ENCODE measurements around the gene PHACTR4. TPM values are rescaled to one million over a fixed set of nuclear protein-coding genes. Genes with fewer than 3 reads are reported as not detected.
"Not testable (repeated sequence)": the region's sequence is repeated elsewhere in the genome, so short reads cannot be mapped to it uniquely, and the experiment has no call there.

PHACTR4 gene
- total RNA-seq, 2 donors from 2014 or later, result 49.9 to 65.0 TPM

GRCh38 chr1:28326515-28326914 is 43.0 kb upstream of the PHACTR4 start:
- H3K9me3 ChIP-seq (ENCODE audit: control insufficient read depth, low read length), result no peaks in the 10 kb centered on the region
- TF ChIP-seq CTCF (conservative IDR thresholded peaks at IDR 0.05), result no peak
- H3K9me3 Mint-ChIP-seq, result no peaks in the 10 kb centered on the region
- no peaks in the 10 kb centered on the region for H3K4me1 ChIP-seq (ENCODE audit: control insufficient read depth, insufficient read depth, low read length)
- no peak for DNase-seq
- H3K4me1 Mint-ChIP-seq, result peaks cover 10% of the 10 kb centered on the region
- no peak overlapping the region for H3K27ac Mint-ChIP-seq
- no peak overlapping the region for H3K9ac ChIP-seq (ENCODE audit: extremely low read depth, low read length, poor library complexity, severe bottlenecking)
- no peak overlapping the region for H3K4me3 ChIP-seq (ENCODE audit: low read length)
- peaks cover 11% of the 10 kb centered on the region for H3K36me3 Mint-ChIP-seq (ENCODE audit: low read depth)
- H3K27me3 ChIP-seq (ENCODE audit: control insufficient read depth, insufficient read depth, low read length, poor library complexity, severe bottlenecking), result no peaks in the 10 kb centered on the region
- no peak overlapping the region for H3K4me3 Mint-ChIP-seq
- H3K27ac ChIP-seq (ENCODE audit: low read depth, low read length), result no peak overlapping the region
- H3K27me3 Mint-ChIP-seq (ENCODE audit: insufficient read depth), result no peaks in the 10 kb centered on the region
- H3K36me3 ChIP-seq (ENCODE audit: control insufficient read depth, insufficient read depth, low read length), result peaks cover 9% of the 10 kb centered on the region

- Histone ChIP-seq H3K9me3 (ENCODE audit: control insufficient read depth, low read length) (no peaks in the 10 kb centered on the region), H3K9ac (ENCODE audit: extremely low read depth, low read length, poor library complexity, severe bottlenecking) (no peak overlapping the region), H3K4me1 (ENCODE audit: control insufficient read depth, insufficient read depth, low read length) (no peaks in the 10 kb centered on the region), H3K27me3 (ENCODE audit: control insufficient read depth, insufficient read depth, low read length, poor library complexity, severe bottlenecking) (no peaks in the 10 kb centered on the region), H3K4me3 (ENCODE audit: low read length) (no peak overlapping the region), H3K36me3 (ENCODE audit: control insufficient read depth, insufficient read depth, low read length) (peaks cover 14% of the 10 kb centered on the region), H3K27ac (ENCODE audit: low read depth, low read length) (no peak overlapping the region)
- no peak overlapping the region for H3K27ac Mint-ChIP-seq
- H3K36me3 Mint-ChIP-seq (ENCODE audit: low read depth), result peaks cover 15% of the 10 kb centered on the region
- 93 to 96% methylated on average over 2 to 3 of the region's 3 CpGs for WGBS, 2 experiments (ENCODE audit: insufficient coverage in 1 of 2, insufficient read length in 1 of 2)
- TF ChIP-seq CTCF (conservative IDR thresholded peaks at IDR 0.05), result no peak
- no peaks in the 10 kb centered on the region for H3K9me3 Mint-ChIP-seq
- H3K4me1 Mint-ChIP-seq, result peaks cover 10% of the 10 kb centered on the region
- H3K27me3 Mint-ChIP-seq (ENCODE audit: insufficient read depth), result no peaks in the 10 kb centered on the region
- DNase-seq, result no peak
- H3K4me3 Mint-ChIP-seq, result no peak overlapping the region
Observed at GRCh38 chr1:28326984-28327383, 42.6 kb upstream of the PHACTR4 start.

- H3K4me3 Mint-ChIP-seq, result peak overlapping the region; percentile 92
- H3K4me3 ChIP-seq (ENCODE audit: low read length); H3K4me1 ChIP-seq (ENCODE audit: control insufficient read depth, insufficient read depth, low read length); H3K9me3 ChIP-seq (ENCODE audit: control insufficient read depth, low read length); DNase-seq; H3K27me3 ChIP-seq (ENCODE audit: control insufficient read depth, insufficient read depth, low read length, poor library complexity, severe bottlenecking); H3K27me3 Mint-ChIP-seq (ENCODE audit: insufficient read depth); H3K9ac ChIP-seq (ENCODE audit: extremely low read depth, low read length, poor library complexity, severe bottlenecking); H3K9me3 Mint-ChIP-seq; H3K4me1 Mint-ChIP-seq; H3K27ac Mint-ChIP-seq; H3K27ac ChIP-seq (ENCODE audit: low read depth, low read length): not testable (repeated sequence)
- peaks cover 19% of the 10 kb centered on the region for H3K36me3 Mint-ChIP-seq (ENCODE audit: low read depth)
- peaks cover 16% of the 10 kb centered on the region for H3K36me3 ChIP-seq (ENCODE audit: control insufficient read depth, insufficient read depth, low read length)
- 97 to 98% methylated on average over 8 to 11 of the region's 11 CpGs for WGBS, 2 experiments (ENCODE audit: insufficient coverage in 1 of 2, insufficient read length in 1 of 2)
Observed at GRCh38 chr1:28327431-28327830, 42.1 kb upstream of the PHACTR4 start.

- no peak overlapping the region for H3K27ac ChIP-seq (ENCODE audit: low read depth, low read length)
Observed at GRCh38 chr1:28328228-28328648, 41.3 kb upstream of the PHACTR4 start.

More at GRCh38 chr1:28328228-28328648, 41.3 kb upstream of the PHACTR4 start:
- TF ChIP-seq CTCF (conservative IDR thresholded peaks at IDR 0.05), result no peak
- Histone ChIP-seq H3K4me1 (ENCODE audit: control insufficient read depth, insufficient read depth, low read length) (no peaks in the 10 kb centered on the region), H3K27me3 (ENCODE audit: control insufficient read depth, insufficient read depth, low read length, poor library complexity, severe bottlenecking) (no peaks in the 10 kb centered on the region), H3K4me3 (ENCODE audit: low read length) (peak overlapping the region; percentile 94), H3K9ac (ENCODE audit: extremely low read depth, low read length, poor library complexity, severe bottlenecking) (peak overlapping the region; percentile 93), H3K9me3 (ENCODE audit: control insufficient read depth, low read length) (no peaks in the 10 kb centered on the region), H3K36me3 (ENCODE audit: control insufficient read depth, insufficient read depth, low read length) (peaks cover 16% of the 10 kb centered on the region)
- 88 to 91% methylated on average over 15 to 16 of the region's 16 CpGs for WGBS, 2 experiments (ENCODE audit: insufficient coverage in 1 of 2, insufficient read length in 1 of 2)
- H3K9me3 Mint-ChIP-seq, result no peaks in the 10 kb centered on the region
- peaks cover 27% of the 10 kb centered on the region for H3K36me3 Mint-ChIP-seq (ENCODE audit: low read depth)
- H3K4me3 Mint-ChIP-seq, result peak overlapping the region; percentile 92
- peaks cover 10% of the 10 kb centered on the region for H3K4me1 Mint-ChIP-seq
- DNase-seq, result no peak
- peak overlapping the region; percentile 98 for H3K27ac Mint-ChIP-seq
- H3K27me3 Mint-ChIP-seq (ENCODE audit: insufficient read depth), result no peaks in the 10 kb centered on the region

All from endodermal cell (in vitro differentiated cells).